DOHH2 (cell line): ENCODE measurements around the gene CCDC40.

Source experiments
- EZH2phosphoT487 ChIP-seq: fragments of 200-600 bp; sonication (generic); IDR thresholded peaks from 2 replicates; pipeline ENCODE4 v1.6.1; 2017; ENCODE audit warnings: borderline replicate concordance, mild to moderate bottlenecking, antibody characterized with exemption, low read length, moderate library complexity, mixed read lengths
- TF ChIP-seq, protein P1 (sequence below): fragments of 200-600 bp; sonication (generic); IDR thresholded peaks from one replicate; pipeline ENCODE4 v1.5.1; 2014; ENCODE audit warnings: antibody characterized with exemption, mild to moderate bottlenecking, low read depth, low read length; ENCODE audit not compliant: poor library complexity, severe bottlenecking

DNA sequence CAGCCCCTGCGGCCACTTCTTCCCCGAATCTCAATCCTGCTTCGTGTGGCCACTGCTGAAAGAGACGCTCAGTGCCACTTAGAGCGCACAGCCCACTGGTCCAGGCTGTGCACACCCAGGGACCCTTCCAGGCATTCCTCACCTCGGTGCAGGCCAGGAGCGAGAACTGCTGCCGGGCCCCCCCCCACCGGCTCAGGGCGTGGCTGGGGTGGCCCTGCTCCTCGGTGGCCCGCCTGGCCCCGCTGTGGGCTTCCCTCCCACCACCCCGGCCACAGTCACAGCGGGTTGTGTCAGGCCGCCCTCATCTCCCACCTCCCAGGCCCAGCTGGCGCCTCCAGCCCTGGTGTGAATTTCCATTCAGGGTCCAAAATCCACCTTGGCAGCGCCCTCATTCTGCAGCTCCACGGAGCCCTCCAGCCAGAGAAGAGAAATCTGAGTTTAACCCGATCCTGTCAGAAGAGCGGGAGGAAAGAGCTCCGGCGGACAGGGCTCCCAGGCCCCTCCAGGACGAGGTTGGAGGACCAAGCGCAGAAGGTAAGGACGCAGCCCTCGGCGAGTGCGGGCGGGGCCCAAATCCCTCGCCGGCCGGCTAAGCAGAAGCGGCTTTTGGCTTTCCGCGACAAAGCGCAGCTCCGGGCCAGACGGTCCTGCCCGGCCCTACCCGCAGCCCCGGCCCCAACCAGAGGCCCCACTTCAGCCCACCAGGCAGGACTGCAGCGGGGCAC, 12.8 kb upstream of the CCDC40 start:
- TF ChIP-seq, protein P1, sequence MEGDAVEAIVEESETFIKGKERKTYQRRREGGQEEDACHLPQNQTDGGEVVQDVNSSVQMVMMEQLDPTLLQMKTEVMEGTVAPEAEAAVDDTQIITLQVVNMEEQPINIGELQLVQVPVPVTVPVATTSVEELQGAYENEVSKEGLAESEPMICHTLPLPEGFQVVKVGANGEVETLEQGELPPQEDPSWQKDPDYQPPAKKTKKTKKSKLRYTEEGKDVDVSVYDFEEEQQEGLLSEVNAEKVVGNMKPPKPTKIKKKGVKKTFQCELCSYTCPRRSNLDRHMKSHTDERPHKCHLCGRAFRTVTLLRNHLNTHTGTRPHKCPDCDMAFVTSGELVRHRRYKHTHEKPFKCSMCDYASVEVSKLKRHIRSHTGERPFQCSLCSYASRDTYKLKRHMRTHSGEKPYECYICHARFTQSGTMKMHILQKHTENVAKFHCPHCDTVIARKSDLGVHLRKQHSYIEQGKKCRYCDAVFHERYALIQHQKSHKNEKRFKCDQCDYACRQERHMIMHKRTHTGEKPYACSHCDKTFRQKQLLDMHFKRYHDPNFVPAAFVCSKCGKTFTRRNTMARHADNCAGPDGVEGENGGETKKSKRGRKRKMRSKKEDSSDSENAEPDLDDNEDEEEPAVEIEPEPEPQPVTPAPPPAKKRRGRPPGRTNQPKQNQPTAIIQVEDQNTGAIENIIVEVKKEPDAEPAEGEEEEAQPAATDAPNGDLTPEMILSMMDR = no peak
- TF ChIP-seq EZH2phosphoT487 = no peak
